Activated CD4-positive, CD25-positive, alpha-beta regulatory T cell treated with anti-CD3 and anti-CD28 coated beads, Interleukin-2, amount 50 U/mL, for 24 hours (primary cell): ENCODE data around the gene DMKN.

Source experiments
- ATAC-seq, 2 donors: fragments of 150-1000 bp; cut with Tn5 transposase; one replicate each; pipeline ENCODE4 v1.10.0; 2021; ENCODE audit warnings: mild to moderate bottlenecking in 1 of 2, moderate library complexity in 1 of 2

DMKN gene

GRCh38 chr19:35513628-35514281 lies at the start of gene DMKN:
Gene DMKN, minus strand, starts transcription at chr19:35513649. Its CDS starts 174 bp downstream, at chr19:35513475.
- no peak for ATAC-seq

GRCh38 chr19:35562776-35563175 lies 49.3 kb upstream of the DMKN start:
- no peak for ATAC-seq

- ATAC-seq: no peak
These were observed 48.9 kb upstream of the DMKN start for GRCh38 chr19:35562336-35562735.

GRCh38 chr19:35561436-35561835 lies 48.0 kb upstream of the DMKN start:
- ATAC-seq: no peak

- no peak for ATAC-seq
These were observed 47.2 kb upstream of the DMKN start for GRCh38 chr19:35560677-35561076.

- ATAC-seq: no peak
These were observed 46.8 kb upstream of the DMKN start for GRCh38 chr19:35560271-35560670.

- ATAC-seq: no peak
These were observed 46.3 kb upstream of the DMKN start for GRCh38 chr19:35559781-35560180.

- no peak for ATAC-seq
These were observed 45.8 kb upstream of the DMKN start for GRCh38 chr19:35559281-35559659.

- ATAC-seq: no peak
These were observed 45.2 kb upstream of the DMKN start for GRCh38 chr19:35558400-35559280.

- peak; percentile 55 to 62 for ATAC-seq
These were observed 44.3 kb upstream of the DMKN start for GRCh38 chr19:35557539-35558399.

GRCh38 chr19:35556846-35557538 lies 43.5 kb upstream of the DMKN start:
- no peak for ATAC-seq

GRCh38 chr19:35556025-35556590 lies 42.7 kb upstream of the DMKN start:
- ATAC-seq: no peak

- no peak for ATAC-seq
These were observed 42.0 kb upstream of the DMKN start for GRCh38 chr19:35555301-35556005.

GRCh38 chr19:35554076-35554475 lies 40.6 kb upstream of the DMKN start:
- ATAC-seq: no peak

GRCh38 chr19:35553385-35554000 lies 40.0 kb upstream of the DMKN start:
- no peak for ATAC-seq

GRCh38 chr19:35552534-35553384 lies 39.3 kb upstream of the DMKN start:
- no peak for ATAC-seq

GRCh38 chr19:35551091-35551810 lies 37.8 kb upstream of the DMKN start:
- ATAC-seq: no peak

- ATAC-seq: no peak
These were observed 36.6 kb upstream of the DMKN start for GRCh38 chr19:35549879-35550523.
